ENCODE results near the gene ELP2.
A peak's percentile ranks its signal among the peaks of the same experiment; 100 is the strongest.
"Not testable (repeated sequence)": the region's sequence is repeated elsewhere in the genome, so short reads cannot be mapped to it uniquely, and the experiment has no call there.

Gene ELP2

DNA sequence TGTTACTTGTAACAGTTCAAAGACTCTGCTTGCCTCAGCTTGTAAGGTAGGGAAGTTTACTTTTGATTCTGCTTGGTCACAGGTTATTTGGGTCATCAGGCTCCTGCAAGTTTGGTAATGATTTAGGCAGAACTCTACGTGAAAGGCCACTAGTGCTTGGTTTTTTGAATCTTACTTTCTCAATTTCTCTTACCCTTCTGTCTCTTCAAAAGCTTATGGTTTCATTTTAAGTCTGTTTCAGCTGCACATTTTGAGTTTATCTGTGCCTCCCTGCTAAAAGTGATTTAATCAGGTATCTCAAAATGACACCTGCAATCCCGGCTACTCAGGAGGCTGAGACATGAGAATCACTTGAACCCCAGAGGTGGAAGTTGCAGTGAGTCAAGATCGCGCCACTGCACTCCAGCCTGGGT lies 31.3 kb downstream of the ELP2 start:
- DNase-seq (ENCODE audit: low spot score): no peak

DNA sequence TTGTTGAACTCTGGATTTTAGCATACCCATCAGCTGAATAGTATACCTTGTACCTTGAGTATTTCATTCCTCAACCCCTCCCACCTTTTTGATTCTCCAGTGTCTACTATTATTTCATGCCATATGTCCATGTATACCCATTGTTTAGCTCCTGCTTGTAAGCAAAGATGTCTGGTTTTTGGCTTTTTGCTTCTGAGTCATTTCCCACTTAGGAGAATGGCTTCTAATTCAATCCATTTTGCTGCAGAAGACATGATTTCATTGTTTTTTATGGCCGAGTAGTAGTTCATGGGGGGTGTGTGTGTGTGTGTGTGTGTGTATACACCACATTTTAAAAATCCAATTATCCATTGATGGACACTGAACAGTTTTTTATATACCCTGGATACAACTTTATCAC lies 33.3 kb downstream of the ELP2 start:
- DNase-seq (ENCODE audit: low spot score): peak; percentile 78

DNA sequence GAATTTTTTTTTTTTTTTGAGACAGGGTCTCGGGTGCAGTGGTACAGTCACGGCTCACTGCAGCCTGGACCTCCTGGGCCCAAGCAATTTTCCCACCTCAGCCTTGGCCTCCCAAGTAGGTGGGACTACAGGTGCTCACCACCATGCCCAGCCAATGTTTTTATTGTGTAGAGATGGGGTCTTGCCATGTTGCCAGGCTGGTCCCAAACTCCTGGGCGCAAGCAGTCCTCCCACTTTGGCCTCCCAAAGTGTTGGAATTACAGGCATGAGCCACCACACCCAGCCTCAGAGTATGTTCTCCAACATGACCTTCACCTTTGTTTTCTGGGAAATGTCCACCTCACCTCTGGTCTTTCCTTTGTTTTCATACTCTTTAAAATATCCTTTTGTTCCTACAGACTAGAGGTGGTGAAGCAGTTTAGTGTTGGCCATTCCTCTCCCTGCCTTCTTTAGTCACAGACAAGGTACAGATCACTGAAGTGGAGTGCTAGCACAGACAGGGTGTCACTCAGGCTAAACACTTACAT lies 38.1 kb downstream of the ELP2 start:
- no peak for DNase-seq (ENCODE audit: low spot score)

DNA sequence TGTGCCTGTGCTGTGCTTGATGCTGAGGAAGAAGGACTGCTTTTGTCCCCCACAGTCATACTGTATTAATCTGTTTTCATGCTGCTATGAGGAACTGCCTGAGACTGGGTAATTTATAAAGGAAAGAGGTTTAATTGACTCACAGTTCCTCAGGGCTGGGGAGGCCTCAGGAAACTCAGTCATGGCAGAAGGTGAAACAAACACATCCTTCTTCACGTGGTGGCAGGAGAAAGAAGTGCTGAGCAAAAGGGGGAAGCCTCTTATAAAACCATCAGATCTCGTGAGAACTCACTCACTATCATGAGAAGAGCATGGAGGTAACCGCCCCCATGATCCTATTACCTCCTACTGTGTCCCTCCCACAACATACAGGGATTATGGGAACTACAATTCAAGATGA lies 38.6 kb downstream of the ELP2 start:
- DNase-seq (ENCODE audit: low spot score): not testable (repeated sequence)

DNA sequence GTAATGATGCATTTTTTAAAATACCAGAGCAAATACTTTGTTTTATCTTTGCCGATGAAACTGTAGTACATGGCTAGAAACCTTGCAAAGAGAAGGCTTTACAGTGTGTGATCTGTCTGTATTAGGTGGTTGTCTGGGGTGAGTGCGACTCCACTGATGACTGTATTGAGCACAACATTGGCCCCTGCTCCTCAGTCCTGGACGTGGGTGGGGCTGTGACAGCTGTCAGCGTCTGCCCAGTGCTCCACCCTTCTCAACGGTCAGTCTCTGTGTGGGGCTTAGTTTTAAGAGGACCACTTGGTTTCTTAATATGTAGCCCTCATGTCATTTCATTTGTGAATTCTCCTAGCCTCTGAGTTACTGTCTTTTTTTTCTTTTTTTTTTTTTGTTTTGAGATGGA lies 40.2 kb downstream of the ELP2 start:
- DNase-seq (ENCODE audit: low spot score): no peak

DNA sequence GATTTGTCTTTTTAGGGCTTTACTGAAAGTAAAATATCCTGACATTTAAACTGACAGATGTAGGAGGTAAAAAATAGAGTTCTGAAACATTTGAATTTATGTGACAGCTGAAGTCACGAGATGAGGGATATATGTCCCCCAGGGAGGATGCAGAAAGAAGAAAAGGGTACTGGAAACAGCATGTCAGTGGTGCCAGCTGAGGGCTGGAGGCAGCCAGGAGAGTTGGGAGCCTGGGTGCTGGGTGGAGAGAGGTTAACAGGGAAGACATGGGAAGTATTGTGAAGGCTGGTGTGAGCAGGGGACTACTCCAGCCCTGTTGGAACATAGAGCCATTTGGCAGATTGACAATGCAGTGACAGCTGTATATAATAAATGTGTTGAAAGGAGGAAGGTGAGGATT lies 45.8 kb downstream of the ELP2 start:
- DNase-seq (ENCODE audit: low spot score): no peak

DNA sequence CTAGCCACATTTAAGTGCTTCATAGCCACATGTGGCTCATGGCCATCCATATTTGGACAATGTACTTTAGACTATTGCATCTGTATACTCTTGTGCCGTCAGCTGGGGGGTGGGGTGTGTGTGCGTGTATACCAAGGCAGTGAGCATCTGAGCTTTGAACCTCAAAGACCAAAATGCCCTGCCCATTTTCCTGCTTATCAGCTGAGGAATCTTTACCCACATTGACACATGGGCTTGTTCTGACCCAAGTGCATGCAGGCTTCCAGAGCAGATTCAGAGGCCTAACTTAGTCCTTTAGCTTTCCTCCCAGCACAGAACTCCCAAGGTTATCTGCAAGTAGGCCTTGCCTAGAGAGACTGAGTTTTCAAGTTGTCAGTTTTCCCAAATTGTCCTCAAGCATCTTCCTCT lies 46.5 kb downstream of the ELP2 start:
- DNase-seq (ENCODE audit: low spot score): no peak

DNA sequence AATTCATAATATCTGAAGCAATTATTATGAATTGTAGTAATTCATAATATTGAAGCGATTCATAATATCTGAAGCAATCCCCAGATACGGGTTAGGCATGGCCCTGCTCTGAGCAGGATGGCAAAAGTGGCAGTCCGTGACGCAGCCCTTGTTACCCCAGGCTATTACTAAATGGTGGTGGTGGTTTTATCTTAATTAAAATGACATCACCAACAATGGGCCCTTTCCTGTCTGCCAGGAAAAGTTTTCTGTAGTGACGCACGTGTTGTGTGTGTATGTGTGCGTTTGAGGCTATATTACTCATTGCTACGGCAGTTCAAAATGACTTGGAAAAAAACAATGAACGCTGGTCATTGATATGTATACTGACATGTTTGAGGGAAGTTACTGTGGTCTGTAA lies 47.0 kb downstream of the ELP2 start:
- no peak for DNase-seq (ENCODE audit: low spot score)

DNA sequence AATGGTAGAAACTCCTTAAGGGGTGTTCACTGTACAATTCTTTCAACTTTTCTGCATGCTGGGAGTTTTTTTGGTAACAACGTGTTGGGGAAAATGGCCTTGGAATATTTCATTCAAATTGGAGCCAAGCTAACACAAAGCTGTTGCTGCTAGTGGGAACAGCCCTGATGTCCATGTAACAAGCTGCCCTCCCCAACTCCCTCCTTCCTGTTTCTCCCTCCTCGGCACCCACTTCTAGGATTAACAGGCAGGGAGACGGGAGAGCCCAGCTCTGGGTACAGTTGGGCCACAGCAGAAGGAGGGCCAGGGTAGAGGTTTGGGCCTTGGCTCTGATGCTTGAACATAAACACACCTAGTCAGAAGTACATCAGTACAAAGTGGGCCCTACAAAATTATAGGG lies 48.2 kb downstream of the ELP2 start:
- DNase-seq (ENCODE audit: low spot score): no peak

DNA sequence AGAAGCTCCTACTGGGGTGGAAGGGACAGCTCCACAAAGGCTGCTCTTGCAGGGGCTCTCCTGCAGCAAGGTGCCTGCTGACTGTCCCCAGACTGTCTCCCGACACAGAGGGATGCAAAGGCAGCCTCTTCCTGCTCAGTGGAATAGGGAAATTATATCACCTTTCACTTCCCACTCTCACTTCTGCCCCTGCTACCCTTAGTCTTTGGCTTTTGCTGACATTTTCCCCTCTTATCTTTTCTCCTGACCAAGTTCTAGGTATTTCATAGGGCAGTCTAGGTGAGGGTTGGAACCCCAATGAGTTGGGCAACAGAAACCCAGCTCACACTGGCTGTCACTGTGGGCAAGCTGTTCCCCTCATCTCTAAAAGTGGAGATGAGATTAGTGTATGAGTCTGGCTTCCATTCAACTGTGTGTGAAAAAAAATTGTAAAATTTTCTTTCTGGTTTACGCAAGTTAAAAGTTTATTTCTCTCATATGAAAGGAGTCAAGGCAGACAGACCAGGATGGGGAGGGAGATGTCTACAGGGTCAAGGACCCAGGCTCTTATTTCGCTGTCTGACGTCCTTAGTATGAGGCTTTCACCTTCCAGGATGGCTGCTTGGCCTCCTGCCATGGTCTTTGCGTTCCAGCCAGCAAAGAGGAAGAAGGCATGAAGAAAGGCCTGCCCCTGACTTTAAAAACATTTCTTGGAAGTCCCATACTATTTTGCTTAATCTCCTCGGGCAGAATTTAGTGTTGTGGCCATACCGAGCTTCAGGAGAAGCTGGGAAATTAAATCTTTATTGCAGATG lies 50.1 kb downstream of the ELP2 start:
- no peak for DNase-seq (ENCODE audit: low spot score)

DNA sequence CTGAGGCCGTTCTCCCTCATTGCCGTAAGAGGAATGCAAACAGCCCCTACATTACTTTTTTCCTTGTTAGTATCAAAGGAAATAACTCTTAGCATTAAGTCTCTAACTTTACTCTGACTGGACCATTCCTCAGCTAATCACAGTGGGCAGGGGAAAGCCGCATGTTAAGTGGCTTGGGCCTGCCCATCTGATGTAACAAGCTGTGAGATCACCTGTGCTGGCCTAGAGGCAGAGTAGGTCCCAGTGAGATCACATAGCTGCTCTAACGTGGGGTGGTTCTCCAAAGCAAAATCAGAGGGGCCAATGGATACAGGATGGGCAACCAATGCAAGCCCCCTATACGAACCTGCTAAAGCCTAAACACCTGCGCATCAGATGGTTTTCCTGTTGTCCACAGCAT lies 51.7 kb downstream of the ELP2 start:
- no peak for DNase-seq (ENCODE audit: low spot score)

DNA sequence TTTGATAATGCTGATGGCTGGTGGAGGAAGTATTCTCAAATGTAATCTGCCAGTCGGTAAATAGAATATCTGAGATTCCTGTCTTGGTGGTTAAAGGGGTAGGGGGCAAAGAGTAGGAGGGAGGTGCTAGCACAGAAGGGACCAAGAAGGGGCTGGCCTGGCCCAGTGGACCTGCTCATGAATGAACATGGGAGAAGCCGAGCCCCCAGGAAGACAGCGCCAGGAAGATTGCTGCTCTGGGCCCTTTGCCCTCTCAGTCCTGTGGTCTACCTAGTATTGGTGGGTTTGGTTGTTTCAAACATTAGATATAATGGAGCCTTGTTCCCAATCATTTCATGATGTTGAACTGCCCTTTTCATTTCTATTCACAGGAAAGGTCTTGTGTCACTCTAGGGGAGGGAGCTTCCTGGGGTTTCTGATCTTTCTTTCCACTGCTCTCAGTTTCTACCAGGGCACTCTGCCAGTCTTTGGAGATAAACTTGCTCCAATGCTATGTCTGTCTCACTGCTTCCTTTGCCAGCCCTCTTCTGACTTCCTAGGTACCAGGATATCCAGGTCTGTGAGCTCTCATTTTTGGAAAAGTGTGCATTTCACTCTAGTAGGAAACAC lies 52.3 kb downstream of the ELP2 start:
- DNase-seq (ENCODE audit: low spot score): no peak

DNA sequence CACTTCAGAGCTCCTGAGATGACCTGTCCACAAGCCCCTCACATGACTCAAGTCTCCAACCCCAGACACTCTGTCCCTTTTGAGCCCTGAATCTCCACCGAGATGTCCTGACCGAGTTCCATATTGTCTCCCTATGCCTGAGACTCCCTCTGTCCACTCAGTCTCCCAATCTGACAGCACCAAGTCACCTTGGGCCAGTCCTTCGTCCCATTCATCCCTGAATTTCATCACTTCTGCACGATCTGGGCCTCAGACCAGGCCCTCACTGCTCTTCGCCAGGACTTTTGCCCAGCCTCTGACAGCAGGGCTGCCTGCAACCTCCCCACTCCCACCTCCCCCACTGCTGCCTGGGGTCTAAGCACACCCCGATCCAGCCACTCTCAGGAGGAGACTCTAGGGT lies 53.3 kb downstream of the ELP2 start:
- DNase-seq (ENCODE audit: low spot score): no peak

DNA sequence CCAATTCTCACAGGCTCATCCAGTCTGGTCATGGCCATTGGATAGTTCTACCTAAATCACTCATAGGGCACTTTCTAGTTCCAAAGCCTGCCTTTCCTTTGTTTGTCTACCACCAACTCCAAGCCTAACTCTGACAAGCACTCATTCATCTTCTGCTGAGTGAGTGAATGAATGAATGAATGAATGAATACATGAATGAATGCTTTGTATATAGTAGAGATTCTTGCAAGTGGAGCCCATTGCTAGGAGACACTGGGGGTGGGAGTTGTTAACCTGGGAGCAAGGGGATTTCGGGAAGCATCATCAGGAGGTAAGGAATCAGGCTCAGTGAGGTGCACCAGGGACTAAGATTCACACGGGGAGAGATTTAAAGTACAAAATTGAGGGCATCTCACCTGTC lies 54.3 kb downstream of the ELP2 start:
- DNase-seq (ENCODE audit: low spot score): no peak

DNA sequence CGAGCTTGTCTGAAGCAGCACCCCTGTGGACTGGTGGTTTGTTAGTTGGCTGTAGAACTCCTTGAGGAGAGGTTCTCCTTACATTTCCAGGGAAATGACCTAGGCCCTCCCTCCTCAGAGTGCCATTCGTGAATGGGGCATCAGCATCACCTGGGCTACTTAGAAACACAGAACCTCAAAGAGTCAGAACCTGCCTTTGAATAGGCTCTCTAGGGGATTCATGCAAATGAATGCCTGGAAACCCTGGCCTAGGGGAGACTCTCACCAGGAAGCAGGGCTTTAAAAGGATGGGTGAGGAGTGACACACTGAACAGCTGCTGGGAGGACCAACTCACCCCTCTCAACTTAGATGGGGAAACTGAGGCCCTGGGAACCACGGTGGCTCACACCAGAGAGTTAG lies 55.5 kb downstream of the ELP2 start:
- no peak for DNase-seq (ENCODE audit: low spot score)

DNA sequence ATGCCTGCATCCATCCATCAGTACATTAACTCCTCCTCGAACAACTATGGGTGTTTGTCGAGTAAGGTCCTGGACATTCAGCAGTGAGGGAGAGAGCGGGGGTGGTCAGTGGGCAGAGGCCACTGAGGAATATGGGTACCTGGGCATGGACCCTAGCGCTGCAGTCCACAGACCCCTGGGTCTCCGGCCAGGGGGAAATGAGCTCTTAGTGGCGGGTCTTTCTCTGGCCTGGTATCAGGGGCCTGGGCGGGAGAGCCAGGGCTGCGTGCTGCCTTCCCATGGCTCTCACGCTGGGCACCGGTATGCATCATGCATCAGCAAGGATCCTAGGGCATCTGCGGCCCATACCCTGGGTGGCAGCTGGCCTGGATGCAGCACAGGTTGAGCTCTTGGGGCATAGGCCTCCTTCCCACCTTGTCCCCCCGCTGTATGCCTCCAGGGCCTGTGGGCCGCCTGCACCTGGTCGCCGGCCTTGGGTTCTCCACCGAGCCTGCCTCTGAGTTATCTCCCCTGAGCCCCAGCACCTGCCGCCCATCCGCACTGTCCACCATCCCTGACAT lies 56.3 kb downstream of the ELP2 start:
- DNase-seq (ENCODE audit: low spot score): no peak

DNA sequence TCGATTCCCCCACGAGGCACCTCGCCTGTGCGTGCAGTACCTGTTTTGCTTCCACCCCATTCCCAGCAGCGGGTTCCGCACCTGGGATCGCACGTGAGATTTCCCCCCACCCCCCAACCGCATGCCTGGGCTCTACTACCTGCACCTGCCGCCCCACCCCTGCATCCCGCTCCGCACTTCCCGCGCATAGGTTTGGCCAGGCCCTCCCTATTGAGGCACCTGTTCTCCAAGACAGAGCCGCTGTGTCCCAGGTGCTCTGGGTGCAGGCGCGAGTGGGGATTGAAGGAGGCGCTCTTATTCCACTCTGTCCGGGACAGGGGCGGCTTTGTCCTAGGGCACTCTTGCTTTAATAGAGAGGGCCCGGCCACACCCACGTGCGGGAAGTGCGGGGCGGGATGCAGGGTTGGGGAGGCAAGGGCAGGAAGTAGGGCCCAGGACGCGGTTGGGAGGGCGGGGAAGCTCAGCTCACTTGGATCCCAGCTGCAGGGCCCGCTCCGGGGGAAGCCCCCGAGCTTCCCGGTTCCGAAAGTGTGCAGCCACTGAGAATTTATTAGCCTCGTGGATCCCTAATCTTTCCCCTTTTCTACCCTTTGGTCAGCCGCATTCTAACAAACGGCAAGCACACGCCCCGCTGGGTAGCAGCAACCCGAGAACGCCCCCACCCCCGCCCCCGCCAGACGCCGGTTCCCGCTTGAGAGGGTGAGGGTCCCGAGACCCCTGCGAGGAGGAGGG lies 56.9 kb downstream of the ELP2 start:
- no peak for DNase-seq (ENCODE audit: low spot score)

DNA sequence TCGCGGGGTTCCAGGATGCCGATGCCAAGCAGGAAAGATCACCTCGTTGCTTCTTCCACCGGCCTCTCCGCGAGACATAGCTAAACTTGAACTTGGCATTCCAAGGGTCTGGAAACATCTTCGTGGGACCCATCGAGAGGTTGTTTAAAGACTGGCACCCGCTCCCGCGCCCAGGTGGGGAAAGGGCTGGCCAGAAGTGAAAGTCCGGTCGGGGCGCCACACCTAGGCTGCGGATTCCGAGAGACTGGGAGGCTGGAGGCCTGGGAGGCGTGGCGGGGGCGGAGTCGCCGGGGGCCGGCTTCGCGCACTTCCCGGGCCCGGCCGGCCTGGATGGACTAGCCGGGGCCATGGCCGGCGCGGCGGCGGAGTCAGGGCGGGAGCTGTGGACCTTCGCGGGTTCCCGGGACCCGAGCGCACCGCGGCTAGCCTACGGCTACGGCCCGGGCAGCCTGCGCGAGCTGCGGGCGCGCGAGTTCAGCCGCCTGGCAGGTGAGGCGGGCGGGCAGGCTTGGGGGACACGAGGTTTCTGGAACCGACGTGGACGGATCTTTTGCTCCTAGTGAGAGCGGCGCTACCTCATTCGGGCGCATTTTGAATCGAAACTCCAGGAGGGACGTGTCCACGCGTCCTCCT lies 57.6 kb downstream of the ELP2 start, which contains the start of gene MOCOS:
MOCOS (plus strand) TSS at position 305 of the 633 bp plus-strand sequence; CDS start at position 348, 43 bp downstream.
- DNase-seq (ENCODE audit: low spot score): no peak

DNA sequence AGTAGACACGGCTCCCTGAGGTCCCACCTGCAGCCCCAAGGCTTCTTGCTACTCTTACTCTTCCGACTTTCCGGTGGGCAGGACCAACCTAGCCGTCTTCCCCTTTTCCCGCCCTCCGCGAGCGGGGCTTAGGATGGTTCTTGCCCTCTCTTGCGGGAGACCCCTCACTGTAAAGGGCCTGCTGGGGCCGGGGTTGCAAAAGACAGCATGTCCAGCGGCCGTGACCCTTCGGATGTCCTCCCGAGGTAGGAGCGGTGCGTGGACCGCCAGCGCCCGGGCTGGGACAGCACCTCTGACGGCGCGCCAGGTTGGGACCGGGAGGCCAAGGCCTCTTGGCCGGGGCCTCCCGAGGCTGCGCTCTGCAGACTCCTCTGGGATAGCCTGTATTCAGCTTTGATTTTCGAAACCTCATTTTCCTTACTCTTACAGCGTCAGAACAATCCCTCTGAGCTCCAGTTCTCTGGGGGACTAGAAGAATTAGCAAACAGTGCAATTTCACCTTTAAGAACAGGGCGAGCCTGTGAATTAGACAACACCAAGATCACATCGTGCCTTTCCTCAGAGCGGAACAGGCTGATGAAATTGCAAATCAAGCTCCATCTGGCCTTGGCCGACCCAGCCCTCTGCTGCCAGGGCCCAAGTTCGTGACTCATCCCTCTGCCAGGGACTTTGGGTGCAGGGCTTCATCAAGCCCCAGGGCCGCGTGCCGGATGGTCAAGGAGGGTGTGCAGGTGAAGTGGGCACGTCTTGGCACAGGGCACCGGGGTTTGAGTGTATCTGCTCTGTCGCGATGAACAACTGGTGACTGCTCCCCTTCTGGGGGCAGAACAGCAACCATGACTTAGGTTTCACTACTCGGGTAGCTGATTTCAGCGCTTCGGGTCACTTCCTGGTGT lies 58.4 kb downstream of the ELP2 start:
- DNase-seq (ENCODE audit: low spot score): no peak

DNA sequence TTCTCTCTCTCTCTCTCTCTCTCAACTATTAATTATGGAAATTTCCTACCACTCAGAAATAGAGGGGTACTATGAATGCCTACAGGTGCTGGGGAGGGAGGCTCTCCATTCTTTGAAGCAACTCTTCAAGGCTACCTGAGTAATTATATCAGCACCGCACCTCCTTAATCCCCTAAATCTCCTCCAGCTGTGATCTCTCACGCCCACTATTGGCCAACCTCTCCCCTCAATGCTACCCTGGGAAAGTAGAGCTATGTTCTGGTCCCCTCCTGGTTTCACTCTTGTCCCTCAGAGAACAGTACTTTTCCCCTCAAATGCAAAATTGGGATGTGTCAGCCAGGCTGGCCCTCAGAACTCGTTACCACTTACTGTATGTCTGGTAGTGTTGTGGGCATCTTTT lies 59.2 kb downstream of the ELP2 start:
- no peak for DNase-seq (ENCODE audit: low spot score)

DNA sequence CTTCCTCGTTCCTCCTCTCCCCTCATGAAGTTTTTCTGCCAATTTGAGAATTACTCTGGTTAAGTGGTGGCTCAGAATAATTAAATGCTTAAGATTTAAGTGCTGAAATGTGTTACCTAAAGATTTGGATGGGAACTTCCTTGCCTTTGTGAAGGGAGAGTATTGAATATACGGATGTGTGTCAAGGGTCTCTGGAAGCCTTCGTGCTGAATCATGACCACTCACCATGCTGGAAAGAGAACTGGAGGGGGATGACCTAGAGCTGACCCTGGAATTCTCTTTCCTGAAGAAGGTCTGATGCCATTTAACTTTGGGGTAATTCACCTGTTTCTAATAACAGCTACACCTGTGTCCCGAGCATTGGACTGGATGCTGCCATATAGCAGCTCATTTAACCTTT lies 59.8 kb downstream of the ELP2 start:
- no peak for DNase-seq (ENCODE audit: low spot score)

All from kidney capillary endothelial cell (primary cell).